Measurements from ENCODE around the gene PEDS1.
A peak's percentile ranks its signal among the peaks of the same experiment; 100 is the strongest.
"Not testable (repeated sequence)": the region's sequence is repeated elsewhere in the genome, so short reads cannot be mapped to it uniquely, and the experiment has no call there.

The PEDS1 gene

GRCh38 chr20:50189681-50190250, 36.2 kb upstream of the PEDS1 start:
- DNase-seq = peak; percentile 28

- no peak for DNase-seq
Observed at GRCh38 chr20:50188879-50189680, 35.6 kb upstream of the PEDS1 start.

GRCh38 chr20:50188287-50188688, 34.8 kb upstream of the PEDS1 start:
- DNase-seq = no peak

- no peak for DNase-seq
Observed at GRCh38 chr20:50187403-50188051, 34.0 kb upstream of the PEDS1 start.

- no peak for DNase-seq
Observed at GRCh38 chr20:50186987-50187402, 33.5 kb upstream of the PEDS1 start.

GRCh38 chr20:50186151-50186885, 32.8 kb upstream of the PEDS1 start:
- DNase-seq = peak; percentile 82

- no peak for DNase-seq
Observed at GRCh38 chr20:50185426-50185825, 31.9 kb upstream of the PEDS1 start.

GRCh38 chr20:50182346-50182745, 28.8 kb upstream of the PEDS1 start:
- DNase-seq = no peak

GRCh38 chr20:50181344-50181743, 27.8 kb upstream of the PEDS1 start:
- no peak for DNase-seq

- DNase-seq = not testable (repeated sequence)
Observed at GRCh38 chr20:50178672-50179071, 25.1 kb upstream of the PEDS1 start.

GRCh38 chr20:50175938-50176933, 22.7 kb upstream of the PEDS1 start:
- no peak for DNase-seq

- no peak for DNase-seq
Observed at GRCh38 chr20:50174456-50174855, 20.9 kb upstream of the PEDS1 start.

GRCh38 chr20:50172347-50173013, 19.0 kb upstream of the PEDS1 start:
- DNase-seq = no peak

- no peak for DNase-seq
Observed at GRCh38 chr20:50170549-50171220, 17.2 kb upstream of the PEDS1 start.

GRCh38 chr20:50169329-50169823, 15.9 kb upstream of the PEDS1 start:
- peak; percentile 83 for DNase-seq

- DNase-seq = peak; percentile 100
Observed at GRCh38 chr20:50165684-50166554, 12.4 kb upstream of the PEDS1 start.

GRCh38 chr20:50163570-50164317, 10.2 kb upstream of the PEDS1 start:
- no peak for DNase-seq

GRCh38 chr20:50161494-50161893, 8.0 kb upstream of the PEDS1 start:
- DNase-seq = not testable (repeated sequence)

- DNase-seq = no peak
Observed at GRCh38 chr20:50153153-50153499, 397 bp downstream of the PEDS1 start.
